HG02763 (cell line): ENCODE results near the gene UPK2.

ENCODE experiments used
- ATAC-seq: cut with Tn5 transposase; IDR thresholded peaks from one replicate; pipeline ENCODE4 v1.9.1; 2021; ENCODE audit warnings: mild to moderate bottlenecking, moderate library complexity; ENCODE audit not compliant: unreplicated experiment

The UPK2 gene

DNA sequence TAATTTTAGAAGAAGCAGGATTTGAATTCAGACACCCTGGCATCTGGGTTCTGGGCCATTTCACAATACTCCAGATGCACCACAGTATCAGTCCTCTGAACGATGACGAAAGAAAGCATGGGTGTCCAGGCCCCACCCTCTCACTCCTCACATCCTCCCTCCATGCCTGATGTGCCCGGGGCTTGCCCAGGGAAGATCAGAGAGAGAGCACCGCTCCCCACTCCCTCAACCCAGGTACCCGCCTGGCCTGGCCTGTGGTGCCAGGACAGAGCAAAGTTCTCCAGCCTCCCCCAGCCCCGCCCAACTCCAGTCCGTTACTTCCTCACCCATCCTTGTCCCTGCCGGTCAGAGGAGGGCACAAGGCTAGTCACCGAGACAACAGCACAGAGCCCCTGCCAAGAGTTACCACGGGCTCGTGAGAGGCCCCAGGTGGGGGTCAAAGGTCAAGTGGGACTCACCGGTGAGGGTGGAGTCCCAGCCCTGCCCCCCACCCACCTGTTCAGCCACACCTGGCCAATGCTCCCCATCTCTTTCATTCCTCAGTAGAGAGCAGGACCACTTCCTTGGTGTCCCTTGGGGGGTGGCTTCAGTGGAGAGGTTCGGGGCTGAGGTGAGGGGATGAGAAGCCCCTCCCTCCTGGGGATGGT, 38.5 kb upstream of the UPK2 start:
- no peak for ATAC-seq

DNA sequence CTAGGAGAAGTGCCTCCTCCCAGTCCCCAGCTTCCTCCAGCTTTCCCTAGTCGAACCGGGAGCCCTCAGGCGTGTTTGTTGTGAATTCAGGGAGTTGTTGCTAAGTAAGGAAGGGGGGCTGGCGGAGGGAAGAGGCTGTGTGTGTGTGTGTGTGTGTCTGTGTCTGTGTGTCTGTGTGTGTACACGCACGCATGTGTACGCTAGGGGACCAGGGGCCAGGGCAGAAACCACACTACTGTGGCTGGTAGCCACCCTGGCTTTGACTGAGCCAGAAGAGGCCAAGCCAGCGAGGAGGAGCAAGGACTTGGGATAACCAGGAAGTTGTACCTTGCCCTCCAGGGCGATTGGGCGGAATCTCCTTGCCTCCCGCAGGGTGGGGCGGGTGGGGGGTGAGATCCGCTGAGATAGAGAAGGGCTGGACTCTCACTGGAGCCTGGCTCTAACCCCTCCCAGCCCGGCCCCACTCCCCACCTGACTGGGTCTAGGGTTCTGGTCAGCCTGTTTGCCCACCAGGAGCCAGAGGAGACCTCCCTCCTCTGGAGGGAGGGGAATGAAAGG, 37.9 kb upstream of the UPK2 start:
- ATAC-seq: no peak

- no peak for ATAC-seq
Measured at GRCh38 chr11:118918686-118919280, 37.3 kb upstream of the UPK2 start.

DNA sequence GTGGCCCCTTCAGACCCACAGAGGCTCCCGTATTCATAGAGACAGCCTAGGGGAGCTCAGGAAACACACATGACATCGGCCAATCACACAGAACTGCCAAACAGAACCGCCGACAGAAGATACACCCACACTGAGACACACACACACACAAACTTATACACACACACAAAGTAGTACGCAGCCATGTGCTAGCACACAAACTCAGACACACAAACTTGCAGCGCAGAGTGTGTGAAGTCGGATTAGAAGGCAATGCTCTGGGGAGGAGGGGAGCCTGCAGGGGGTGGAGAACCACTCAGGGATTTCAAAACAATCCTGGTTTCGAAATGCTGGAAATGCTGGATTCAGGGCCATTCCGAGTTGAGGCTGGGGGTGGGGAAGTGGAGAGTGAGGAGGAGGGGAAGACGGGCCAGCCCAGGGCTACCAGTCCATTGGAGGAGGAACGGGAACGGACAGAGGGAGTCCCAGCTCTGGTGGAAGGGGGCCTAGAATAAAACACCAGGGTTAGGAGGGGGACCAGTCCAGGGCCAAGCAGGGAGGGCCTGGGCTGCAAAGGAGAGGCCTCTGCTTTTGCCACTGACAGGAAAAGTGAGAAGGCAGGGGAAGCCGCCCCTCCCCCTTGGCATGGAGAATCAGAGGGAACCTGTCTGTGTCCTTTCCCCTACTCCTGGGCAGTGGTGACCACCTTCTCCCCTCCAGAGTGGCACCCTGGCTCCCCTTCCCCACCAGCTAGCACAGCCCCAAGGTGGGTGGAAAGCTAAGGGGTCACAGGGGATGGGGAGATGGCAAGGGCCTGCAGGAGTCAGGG, 34.8 kb upstream of the UPK2 start:
- ATAC-seq: no peak

- no peak for ATAC-seq
Measured at GRCh38 chr11:118921929-118922744, 34.0 kb upstream of the UPK2 start.

- ATAC-seq: no peak
Measured at GRCh38 chr11:118922745-118923627, 33.1 kb upstream of the UPK2 start.

DNA sequence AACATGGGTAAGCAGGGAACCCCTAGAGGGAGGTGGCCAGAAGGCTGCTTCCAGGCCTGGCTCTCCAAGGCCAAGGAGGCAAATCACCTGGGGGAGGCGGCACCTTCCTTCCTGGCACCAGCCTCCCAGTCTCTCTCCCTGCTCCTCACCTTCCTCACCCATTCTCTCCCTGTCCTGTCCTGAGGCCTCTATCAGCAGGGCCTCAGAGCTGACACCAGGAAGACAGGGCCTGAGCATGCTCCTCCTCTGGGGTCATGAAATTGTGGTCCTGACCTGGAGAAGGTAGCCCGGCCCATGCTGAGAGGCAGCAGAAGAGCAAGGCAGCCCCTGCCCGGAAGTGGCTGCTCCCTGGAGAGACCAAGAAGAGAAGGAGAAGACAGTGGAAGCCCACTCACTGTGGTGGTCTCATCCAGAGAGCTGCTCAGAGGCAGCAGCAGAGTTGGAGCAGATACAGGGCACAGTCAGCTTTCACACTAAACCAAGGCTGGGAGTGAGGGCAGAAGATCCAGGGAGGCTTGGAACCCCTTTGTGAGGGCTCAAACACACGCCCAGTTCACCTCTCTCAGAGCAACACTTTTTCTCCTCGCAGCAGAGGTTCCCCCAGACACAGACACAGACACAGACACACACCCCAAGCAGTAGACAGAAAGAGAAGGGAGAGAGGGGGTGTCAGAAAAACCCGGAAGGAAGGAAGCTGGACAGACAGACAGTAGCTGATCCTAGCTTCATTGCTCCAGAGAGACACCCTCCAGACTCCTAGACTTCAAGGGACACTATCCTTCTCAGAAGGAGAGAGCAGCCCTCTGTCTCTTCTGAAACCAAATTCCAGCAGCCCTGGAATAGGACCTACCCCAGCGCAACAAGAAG, 32.1 kb upstream of the UPK2 start:
- ATAC-seq: no peak

DNA sequence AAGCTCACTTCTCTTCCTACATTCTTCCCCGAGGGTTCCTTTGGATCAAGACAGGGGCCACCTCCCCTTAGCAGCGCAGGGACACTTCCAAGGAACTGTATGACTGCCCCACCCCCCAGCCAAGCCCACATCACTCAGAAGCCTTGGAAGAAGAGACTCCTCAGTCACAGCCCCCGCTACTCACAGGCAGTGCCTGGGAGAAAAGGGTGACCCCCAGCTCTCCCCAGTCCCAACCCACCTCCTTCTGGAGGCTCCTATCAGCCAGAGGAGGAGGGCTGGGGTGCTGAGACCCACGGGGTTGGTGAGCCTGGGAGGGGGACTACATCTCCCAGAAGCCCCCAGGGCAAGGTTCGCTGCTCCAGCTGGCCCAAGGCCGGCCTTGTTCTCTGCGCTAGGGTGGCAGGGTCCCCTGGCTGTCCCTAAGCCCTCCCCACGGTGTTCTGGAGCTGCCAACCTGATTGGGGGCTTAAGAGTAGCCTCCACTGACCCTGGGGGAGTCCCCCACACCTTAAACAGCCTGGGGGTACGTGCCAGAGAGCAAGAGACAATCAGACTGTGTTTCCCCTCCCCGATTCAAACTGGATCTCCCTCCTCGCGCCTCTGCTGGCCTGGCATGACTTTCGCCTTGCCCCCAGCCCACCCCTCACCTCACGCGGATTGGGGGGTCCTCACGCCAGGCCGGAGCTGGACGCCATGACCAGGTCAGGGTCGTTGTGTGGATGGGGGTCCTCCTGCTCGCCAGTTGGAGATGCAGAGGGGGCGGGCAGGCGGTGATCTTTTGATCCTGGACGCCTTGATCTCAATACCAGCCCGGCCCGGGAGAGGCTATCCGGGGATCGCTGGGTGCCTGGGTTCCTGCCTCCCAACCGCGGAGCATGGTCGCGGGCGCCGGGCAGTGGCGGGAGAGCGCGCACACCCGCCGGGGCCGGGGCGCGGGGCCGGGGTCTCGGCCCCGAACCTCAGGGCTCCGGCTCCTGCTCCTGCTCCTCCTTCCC, 31.2 kb upstream of the UPK2 start:
- no peak for ATAC-seq

GRCh38 chr11:118927554-118928100, 28.5 kb upstream of the UPK2 start:
- ATAC-seq: no peak

- peak; percentile 29 for ATAC-seq
Measured at GRCh38 chr11:118928101-118928869, 27.8 kb upstream of the UPK2 start.

DNA sequence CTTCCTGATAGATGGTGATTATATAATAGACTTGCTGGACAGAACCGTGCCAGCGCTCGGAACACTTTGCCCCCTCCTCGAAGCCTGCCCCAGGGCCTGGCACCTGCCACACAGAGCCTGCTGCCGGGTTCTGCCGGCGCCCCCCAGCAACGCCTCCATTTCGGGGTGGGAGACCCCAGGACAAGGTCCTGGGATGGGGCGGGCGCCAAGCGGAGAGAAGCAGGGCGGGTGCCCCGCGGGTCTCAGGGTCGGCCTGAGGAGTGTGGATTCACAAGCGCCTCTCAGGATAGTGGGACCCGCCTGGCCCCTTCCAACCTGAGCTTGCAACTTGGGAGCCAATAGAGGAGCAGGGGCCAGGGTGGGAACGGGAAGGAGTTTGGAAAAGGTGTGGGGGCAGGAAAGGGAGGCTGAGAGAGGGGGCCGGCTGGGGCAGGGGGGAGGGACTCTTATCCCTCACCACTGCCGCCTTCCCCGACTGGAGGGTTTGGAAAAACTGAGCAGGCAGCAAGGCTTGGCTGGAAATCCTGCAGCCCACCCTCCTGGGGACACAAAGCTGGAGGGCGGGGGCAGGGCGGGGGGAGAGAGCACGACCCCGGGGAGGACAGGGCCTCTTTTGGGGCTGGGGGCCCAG, 27.1 kb upstream of the UPK2 start:
- no peak for ATAC-seq

DNA sequence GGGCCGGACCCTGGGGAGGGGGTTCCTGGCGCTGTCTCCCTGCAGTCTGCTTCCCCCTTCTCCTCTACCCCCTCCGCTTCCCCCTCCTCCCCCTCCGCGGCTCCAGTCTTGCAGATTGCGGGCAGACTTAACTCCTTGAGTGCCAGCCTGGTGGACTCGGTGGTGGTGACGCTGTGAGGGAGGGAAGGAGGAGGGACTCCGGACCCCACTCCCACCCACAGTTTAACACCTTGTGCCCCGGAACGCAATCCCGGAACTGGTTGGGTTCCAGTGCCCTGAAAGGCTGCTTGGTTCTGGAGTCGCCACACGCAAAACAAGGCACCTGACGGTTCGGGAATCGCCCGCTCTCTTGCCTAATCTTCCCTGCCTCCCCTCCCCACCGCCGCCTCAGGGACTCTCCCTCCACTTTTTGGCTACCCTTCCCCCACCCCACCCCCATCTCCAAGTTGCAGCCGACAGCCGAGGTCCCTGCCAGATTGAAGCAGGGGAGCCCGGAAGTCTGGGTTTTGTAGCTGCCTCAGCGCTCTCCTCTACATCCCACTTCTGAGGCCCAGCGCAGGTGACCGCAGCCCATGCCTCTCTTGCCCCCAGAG, 26.5 kb upstream of the UPK2 start:
- ATAC-seq: no peak

GRCh38 chr11:118930094-118930712, 25.9 kb upstream of the UPK2 start:
- no peak for ATAC-seq

DNA sequence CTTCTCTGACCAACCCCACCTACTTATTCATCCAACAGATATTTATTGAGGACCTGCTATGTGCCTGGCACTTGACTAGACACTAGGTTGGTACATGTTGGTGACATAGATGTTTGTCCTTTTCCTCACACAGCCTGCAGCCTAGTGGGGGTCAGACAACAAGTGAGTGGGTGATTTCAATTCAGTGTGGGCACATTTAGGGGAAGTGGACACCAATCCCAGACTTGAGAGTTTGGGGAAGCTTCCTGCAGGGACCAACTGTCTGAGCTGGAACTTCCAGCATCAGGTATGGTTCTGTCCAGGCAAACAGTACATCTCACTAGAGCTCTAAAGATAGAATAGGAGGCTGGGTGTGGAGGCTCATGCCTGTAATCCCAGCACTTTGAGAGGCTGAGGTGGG, 24.5 kb upstream of the UPK2 start:
- ATAC-seq: no peak

- no peak for ATAC-seq
Measured at GRCh38 chr11:118933486-118933885, 22.6 kb upstream of the UPK2 start.

DNA sequence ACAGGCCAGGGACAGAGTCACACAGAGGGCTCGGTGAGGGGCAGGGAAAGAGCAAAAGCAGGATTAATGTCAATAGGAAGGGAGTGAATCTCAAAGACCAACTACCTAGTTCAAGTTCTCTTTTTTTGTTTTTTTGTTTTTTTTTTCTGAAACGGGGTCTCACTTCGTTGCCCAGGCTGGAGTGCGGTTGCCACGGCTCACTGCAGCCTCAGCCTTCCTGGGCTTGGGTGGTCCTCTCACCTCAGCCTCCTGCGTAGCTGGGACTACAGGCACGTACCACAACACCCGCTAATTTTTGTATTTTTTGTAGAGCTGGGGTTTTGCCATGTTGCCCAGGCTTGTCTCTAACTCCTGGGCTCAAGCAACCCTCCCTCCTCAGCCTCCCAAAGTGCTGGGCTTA, 20.7 kb upstream of the UPK2 start:
- no peak for ATAC-seq
